HG03280 (cell line): ENCODE data around the gene DCUN1D3.
A peak's percentile ranks its signal among the peaks of the same experiment; 100 is the strongest.
"Not testable (repeated sequence)": the region's sequence is repeated elsewhere in the genome, so short reads cannot be mapped to it uniquely, and the experiment has no call there.

Experiments
- ATAC-seq: cut with Tn5 transposase; IDR thresholded peaks from one replicate; pipeline ENCODE4 v1.9.1; 2021; ENCODE audit warnings: mild to moderate bottlenecking, moderate library complexity; ENCODE audit not compliant: unreplicated experiment

DCUN1D3 gene

GRCh38 chr16:20900299-20901067 is at the start of gene DCUN1D3, which contains the start of gene LYRM1:
TSS of gene DCUN1D3 (minus strand) at chr16:20900358. CDS start at chr16:20862538, 37,820 bp downstream.
TSS of gene LYRM1 (plus strand) at chr16:20900771. CDS start at chr16:20915556, 14,785 bp downstream.
- ATAC-seq = peak; percentile 69

- ATAC-seq = no peak
Measured at GRCh38 chr16:20949660-20950059, 49.5 kb upstream of the DCUN1D3 start.

- ATAC-seq = no peak
Measured at GRCh38 chr16:20948444-20948843, 48.3 kb upstream of the DCUN1D3 start.

- no peak for ATAC-seq
Measured at GRCh38 chr16:20946015-20946629, 46.0 kb upstream of the DCUN1D3 start.

GRCh38 chr16:20945575-20945875 is 45.4 kb upstream of the DCUN1D3 start:
- not testable (repeated sequence) for ATAC-seq

GRCh38 chr16:20944861-20945574 is 44.9 kb upstream of the DCUN1D3 start:
- ATAC-seq = no peak

GRCh38 chr16:20942256-20942655 is 42.1 kb upstream of the DCUN1D3 start:
- no peak for ATAC-seq

- no peak for ATAC-seq
Measured at GRCh38 chr16:20941636-20941926, 41.4 kb upstream of the DCUN1D3 start.

- ATAC-seq = no peak
Measured at GRCh38 chr16:20940871-20941635, 40.9 kb upstream of the DCUN1D3 start.

- ATAC-seq = no peak
Measured at GRCh38 chr16:20939611-20940010, 39.5 kb upstream of the DCUN1D3 start.

GRCh38 chr16:20938426-20938825 is 38.3 kb upstream of the DCUN1D3 start:
- no peak for ATAC-seq

GRCh38 chr16:20937736-20938135 is 37.6 kb upstream of the DCUN1D3 start:
- ATAC-seq = no peak

GRCh38 chr16:20933589-20933988 is 33.4 kb upstream of the DCUN1D3 start:
- ATAC-seq = no peak

GRCh38 chr16:20931066-20931600 is 31.0 kb upstream of the DCUN1D3 start:
- ATAC-seq = no peak

- no peak for ATAC-seq
Measured at GRCh38 chr16:20930365-20930690, 30.2 kb upstream of the DCUN1D3 start.

GRCh38 chr16:20929676-20930364 is 29.7 kb upstream of the DCUN1D3 start:
- not testable (repeated sequence) for ATAC-seq

GRCh38 chr16:20928774-20929411 is 28.7 kb upstream of the DCUN1D3 start:
- ATAC-seq = no peak

- ATAC-seq = no peak
Measured at GRCh38 chr16:20925751-20926150, 25.6 kb upstream of the DCUN1D3 start.

- no peak for ATAC-seq
Measured at GRCh38 chr16:20923876-20924275, 23.7 kb upstream of the DCUN1D3 start.

GRCh38 chr16:20920799-20921198 is 20.6 kb upstream of the DCUN1D3 start:
- ATAC-seq = no peak
